DMS53 treated with DMSO at 0.1 percent for 48 hours (cell line): ENCODE measurements around the gene CACNA2D3.

Experiments
- DNase-seq: peaks from one replicate; lab custom pipeline; 2025; ENCODE audit not compliant: unreplicated experiment; lab: John Stamatoyannopoulos, UW

CACNA2D3 gene

DNA sequence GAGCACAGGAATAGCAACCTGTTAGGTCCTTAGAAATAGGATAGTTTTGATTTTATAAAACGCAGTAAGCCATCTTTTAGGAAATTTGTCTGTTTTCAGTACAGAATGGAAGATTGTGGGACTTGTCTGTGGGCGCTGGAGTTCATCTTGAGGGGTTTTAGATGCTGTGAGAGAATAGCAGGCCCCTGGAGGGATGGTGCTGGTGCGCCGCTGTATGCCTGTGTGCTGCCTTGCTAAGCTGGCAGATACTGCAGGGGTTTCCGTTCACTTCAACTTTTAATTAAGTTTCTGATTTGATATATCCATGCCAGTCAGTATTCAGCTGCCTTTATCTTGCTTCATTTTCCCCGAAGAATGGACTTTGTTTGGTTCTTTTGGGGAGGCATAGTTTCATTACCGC is 4.2 kb downstream of the CACNA2D3 start:
- DNase-seq, result no peak

- DNase-seq, result no peak
Observed at GRCh38 chr3:54127499-54128056, 5.2 kb downstream of the CACNA2D3 start.

DNA sequence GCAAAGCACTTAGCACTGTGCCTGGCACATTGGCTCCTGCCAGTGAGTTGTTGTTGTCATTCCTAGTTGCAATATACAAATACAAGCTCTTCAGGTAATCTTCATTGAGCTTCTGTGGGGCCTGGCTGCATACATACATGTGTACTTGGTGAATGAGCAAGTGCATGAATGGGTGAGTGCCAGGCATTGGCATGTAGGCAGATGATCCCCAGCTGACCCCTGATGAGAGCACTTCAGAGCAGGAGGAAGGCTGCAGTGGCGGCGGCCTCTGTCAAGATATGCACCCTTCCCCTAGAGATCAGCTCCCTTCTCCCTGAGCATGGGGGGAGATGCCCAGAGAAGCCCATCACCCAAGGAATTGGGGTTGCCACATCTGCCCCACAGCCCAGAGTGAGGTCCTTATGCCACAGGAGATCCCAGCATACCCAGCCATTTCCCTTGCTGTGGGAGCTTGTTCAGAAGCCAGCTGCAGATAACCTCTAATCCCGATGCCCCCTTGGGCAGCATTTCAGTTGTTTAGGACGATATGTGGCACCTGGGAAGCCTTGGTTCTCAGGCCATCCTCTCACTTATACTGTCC is 8.8 kb downstream of the CACNA2D3 start:
- DNase-seq, result no peak

- no peak for DNase-seq
Observed at GRCh38 chr3:54131890-54132289, 9.5 kb downstream of the CACNA2D3 start.

GRCh38 chr3:54132685-54133084 is 10.3 kb downstream of the CACNA2D3 start:
- DNase-seq, result no peak

DNA sequence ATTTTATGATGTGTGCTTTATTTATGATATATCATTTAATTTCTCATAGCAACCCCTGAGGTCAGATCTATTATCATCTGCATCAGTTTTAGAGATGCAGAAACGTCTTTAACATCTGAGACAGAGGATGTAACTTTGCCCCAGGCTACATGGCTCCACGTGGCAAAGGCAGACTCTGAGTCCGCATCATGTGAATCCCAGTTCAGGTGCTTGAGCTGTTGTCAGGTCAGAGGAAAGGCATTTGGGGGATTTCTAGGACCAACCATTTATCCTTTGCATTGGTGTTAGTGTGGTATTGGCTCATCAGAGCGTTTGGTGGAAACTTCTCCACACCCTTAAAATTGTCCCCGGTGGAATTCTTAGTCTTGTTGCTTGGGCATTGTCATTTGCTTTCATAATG is 10.8 kb downstream of the CACNA2D3 start:
- DNase-seq, result no peak

DNA sequence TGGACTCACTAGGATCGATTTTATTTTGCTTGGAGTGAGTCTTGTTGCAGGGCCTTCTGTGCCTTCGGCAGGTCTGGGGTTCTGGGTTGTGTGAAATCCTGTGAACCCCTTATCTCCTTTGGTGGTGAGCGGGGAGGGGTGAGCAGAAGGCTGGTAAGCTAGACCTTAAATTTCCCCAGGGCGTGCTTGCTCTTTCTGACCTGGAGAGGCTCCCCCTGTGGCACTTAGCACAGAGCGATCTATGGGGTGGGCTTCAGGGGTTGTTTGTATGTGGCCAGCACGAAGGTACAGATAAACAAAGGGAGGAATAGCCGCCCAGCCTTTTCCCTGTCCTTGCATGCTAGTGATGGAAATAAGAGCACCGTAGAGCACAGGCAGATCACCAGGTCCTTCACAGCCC is 11.8 kb downstream of the CACNA2D3 start:
- DNase-seq, result no peak

DNA sequence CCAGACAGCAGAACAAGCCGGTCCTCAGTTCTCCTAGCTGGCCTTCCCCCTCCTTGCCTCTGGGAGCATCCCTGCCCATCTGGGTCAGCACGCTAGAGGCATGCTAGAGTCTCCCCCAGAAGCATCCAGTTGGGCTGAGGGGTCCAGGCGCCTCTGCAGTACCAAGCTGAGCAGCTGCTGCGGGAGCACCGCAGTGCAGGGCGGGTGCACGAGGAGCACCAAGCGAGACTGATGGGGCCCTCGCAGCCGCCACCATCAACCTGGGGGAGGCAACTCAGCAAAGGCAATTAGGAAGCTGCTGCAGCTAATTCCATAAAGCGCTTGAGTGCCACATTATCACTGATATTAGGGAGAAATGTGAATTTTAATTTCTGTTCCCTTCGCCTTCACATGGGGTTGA is 12.4 kb downstream of the CACNA2D3 start:
- no peak for DNase-seq

DNA sequence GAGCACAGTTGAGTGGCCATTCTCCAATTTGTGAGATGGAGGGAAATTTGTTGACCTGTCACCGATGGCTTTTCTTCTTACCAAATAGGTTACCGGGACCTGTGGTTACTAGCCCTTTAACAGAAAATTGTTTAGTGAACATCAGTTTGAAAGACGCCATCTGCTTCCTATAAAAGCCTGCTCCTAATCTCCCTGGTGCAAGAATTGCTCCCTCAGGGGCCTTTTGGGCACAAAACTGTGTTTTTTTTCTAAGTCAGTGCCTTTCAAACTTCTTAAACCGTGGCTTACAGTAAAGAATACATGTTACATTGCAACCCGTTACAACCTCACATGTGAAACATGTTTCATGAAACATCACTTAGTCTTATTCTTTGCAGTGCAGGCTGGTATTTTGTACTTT is 15.0 kb downstream of the CACNA2D3 start:
- DNase-seq, result no peak

DNA sequence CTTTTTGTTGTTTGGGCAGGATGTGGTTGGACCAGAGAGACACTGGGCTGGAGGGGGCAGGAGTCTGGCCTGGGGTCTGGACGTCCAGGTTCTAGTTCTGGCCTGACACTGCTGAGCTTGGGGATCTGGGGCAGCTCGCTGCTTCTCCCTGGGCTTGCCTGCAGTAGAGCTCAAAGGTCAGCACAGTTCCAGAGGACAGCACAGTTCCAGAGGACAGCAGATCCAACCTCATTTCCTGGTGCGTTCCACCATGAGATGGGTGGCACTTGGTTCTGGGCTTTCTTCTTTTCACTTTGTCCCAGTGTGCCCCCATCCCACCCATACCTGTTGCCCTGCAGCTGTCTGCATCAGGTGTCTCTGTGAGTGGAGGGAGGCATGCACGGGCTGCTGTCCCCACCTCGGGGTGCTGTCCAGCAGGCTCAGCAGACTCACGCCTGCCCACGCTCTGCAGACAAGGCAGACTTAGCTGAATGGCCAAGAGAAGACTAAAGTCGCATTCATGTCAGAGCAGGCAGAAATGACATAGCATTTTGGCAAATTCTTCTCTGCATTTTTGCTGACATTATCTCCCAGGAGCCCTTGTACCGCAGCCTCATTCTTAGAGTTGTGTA is 16.7 kb downstream of the CACNA2D3 start:
- DNase-seq, result no peak

- DNase-seq, result no peak
Observed at GRCh38 chr3:54139630-54140029, 17.3 kb downstream of the CACNA2D3 start.

GRCh38 chr3:54144284-54144683 is 21.9 kb downstream of the CACNA2D3 start:
- no peak for DNase-seq

GRCh38 chr3:54146506-54147239 is 24.3 kb downstream of the CACNA2D3 start:
- DNase-seq, result no peak

DNA sequence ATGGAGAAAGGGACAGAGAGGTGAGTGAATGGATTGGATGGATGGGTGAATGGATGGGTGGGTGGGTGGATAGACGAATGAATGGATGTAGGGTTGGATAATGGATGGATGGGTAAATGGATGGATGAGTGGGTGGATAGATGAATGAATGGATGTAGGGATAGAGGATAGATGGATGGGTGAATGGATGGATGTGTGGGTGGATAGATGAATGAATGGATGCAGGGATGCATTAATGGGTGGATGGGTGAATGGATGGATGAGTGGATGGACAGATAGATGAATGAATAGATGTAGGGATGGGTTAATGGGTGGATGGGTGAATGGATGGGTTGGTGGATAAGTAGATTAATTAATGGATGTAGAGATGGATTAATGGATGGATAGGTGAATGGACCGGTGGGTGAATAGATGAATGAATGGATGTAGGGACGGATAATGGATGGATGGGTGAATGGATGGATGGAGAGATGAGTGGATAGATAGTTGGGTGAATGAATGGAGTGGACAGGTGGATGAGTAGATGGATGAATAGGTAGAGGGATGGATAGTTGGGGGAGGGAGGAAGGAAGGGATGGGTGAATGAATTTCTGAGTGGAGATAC is 28.6 kb downstream of the CACNA2D3 start:
- no peak for DNase-seq

- DNase-seq, result no peak
Observed at GRCh38 chr3:54153477-54153876, 31.1 kb downstream of the CACNA2D3 start.

GRCh38 chr3:54157860-54158259 is 35.5 kb downstream of the CACNA2D3 start:
- DNase-seq, result no peak

DNA sequence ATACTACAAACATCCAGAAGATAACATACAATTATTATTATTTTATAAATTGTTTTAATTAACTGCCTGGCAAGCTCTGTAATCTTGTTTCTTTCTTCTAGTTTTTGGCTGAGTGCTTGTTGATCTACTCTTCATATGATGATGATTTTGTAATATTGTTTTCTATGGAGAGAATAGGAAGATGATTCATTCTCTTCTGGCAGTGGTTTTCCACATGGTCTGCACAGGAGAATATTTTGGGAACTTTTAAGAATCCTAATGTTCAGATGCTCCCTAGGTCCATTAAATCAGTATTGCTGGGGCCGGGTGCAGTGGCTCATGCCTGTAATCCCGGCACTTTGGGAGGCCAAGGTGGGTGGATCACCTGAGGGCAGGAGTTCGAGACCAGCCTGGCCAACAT is 37.6 kb downstream of the CACNA2D3 start:
- no peak for DNase-seq

- DNase-seq, result no peak
Observed at GRCh38 chr3:54163441-54163840, 41.1 kb downstream of the CACNA2D3 start.

DNA sequence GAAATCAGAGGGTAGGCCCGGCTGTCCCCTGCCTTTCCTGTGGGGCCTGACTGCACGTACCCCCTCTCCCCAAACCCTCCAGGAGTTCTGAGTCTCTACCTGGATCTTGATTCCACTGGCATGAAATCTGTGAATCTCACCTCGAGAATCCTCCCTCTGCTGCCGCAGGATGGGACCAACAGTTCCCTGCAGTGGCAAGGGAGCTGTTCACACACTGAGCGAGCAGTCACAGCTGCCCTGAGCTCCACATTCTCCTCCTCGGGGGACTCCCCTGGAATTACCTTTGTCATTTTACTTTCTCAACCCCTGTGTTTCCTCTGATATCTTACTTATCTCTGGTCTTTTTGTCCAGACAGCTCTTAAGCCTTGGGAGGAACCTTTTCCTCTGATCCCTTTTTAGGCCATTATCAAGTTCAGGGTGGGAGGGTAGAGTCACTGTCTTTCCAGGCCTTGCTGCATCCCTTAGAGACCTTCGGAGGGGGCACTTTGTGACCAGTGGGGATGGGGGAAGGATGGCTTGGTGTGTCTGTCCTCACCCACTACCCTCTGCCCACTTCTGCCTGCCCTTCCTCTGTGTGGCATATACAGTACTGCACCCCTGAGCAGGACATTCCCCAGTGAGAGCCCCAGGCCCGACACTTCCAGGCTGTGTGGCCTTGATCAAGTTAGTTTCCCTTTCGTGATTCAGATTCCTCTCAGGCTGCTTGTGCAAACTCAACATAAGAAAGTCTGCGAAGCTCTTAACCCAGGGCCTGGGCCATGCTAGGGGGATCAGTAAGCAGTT is 42.0 kb downstream of the CACNA2D3 start:
- DNase-seq, result no peak

DNA sequence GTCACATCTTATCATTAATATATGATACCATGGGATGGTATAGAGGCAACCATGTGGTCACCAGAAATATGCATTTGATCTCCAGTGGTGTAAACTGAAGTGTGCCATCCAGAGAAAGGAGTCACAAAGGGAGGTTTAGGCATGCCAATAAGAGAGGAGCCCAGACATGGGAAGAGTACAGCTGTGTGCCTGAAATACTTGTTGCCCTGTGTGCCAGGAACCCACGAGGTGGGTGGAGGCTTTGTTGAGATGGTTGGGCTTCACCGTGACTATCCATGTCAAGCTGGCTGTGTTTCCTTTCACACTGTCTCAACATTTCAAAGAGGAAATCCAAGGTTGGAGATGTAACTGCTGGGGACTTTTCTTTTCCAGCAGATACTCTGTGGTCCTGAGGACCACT is 43.5 kb downstream of the CACNA2D3 start:
- DNase-seq, result no peak

GRCh38 chr3:54167999-54168398 is 45.6 kb downstream of the CACNA2D3 start:
- DNase-seq, result no peak
